ENCODE data around the gene GPBP1L1.

Gene GPBP1L1

DNA sequence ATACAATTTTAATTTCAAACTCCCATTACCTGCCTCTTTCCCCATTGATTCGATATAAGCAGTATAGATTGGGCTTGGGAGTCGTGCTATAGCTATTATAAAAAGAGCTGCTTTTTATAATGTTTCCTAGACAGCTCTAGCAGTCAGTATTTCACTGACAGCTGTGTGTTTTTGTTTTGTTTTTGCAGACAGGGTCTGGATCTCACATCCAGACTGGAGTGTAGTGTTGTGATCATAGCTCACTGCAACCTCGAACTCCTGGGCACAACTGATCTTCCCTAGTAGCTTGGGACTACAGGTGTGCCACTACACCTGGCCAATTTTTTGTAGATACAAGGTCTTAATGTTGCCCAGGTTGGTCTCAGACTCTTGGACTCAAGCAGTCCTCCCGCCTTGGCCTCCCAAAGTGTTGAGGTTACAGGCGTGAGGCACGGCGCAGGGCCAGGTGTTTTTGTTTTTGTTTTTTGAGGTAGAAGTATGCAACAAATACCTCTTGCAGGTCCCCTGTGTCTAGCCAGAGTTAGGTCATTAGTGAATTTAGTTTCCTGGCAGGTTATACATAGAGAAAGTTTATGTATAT is 100.7 kb downstream of the GPBP1L1 start:
- no peak for DNase-seq

DNA sequence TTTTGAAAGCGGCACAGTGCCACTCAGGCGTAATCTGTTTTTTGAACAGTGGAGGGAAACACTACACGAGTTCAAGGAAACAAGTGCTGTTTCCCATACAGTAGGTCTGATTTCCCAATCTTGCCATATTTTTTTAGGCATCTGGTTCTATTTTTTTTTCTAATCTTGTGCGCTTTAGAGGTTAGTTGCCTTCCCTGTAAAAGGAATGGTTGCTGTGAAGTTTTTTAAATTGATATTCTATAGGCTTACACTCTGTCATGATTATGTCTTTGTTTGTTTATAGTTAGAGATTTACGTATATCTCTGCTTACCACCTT is 101.3 kb downstream of the GPBP1L1 start:
- no peak for DNase-seq

DNA sequence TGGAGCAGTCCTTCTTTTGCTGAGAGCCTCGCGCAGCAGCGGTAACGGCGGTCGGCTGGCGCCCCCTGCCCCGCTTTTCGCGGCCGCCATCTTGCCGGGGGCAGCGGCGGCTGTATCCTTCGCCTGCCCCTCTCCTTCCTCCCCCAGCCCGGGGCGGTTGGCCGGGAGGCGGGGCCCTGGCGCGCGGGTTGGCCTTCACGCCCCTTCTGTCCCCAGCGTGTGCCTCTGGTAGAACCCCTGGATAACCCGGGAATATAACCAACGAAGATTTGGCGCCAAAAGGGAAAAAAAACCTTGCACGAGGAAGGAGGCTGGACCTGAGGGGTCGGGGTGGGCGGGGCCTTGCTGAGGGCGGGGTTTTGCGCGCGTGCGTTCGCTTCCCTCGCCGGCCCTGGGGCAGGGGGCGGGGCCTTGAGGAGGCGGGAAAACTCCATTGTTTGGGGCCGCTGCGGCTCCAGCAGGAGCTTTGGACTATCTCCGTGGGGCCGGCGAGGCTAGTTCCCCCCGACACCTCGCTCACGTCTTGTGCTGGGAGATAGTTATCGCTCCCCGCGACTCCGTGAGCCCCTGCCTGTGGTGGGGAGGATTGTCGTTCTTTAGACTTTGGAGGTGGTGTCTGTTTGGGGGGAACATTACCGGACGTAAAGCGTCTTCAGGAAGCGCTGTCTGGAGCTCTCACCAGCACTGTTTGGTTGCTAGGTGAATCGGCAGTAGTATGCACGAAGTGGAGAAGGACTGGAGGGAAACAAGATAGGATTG is 101.8 kb downstream of the GPBP1L1 start:
- peak; percentile 92 to 98 (median 96) for DNase-seq

DNA sequence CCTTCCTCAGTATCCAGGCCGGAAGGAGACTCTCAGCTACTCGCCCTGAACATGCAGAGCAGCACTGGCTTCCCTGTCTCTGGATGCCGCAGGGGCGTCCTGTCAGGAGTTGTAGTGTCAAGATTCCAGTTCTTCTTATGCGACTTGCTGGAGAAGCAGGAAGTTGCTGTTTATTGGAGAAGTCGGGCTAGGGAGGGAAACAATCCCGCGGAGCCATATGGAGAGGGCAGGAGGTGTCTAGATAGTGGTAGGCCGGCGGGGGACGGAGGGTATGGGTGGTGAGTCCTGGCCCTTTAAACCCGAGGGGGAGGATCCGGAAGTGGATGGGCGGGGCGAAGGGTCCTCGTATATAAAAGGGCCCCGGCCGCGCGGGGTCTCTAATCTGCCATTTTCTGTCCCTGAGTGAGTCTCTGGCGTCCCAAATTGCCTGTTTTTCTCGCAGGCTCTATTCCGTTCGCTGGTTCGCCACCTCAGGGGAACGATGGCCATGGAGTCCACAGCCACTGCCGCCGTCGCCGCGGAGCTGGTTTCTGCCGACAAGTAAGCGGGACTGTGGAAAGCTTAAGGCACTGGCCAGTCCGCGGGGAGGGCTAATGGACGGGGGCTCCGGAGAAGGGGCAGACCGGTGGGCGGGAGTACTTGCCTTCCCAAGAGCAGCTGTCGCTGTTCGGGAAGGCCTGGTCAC is 102.5 kb downstream of the GPBP1L1 start, which contains the start of gene NASP:
TSS of gene NASP (plus strand) at position 376 of the 685 bp plus-strand sequence. CDS start at position 482, 106 bp downstream.
- DNase-seq = peak; percentile 84 to 93 (median 88)

DNA sequence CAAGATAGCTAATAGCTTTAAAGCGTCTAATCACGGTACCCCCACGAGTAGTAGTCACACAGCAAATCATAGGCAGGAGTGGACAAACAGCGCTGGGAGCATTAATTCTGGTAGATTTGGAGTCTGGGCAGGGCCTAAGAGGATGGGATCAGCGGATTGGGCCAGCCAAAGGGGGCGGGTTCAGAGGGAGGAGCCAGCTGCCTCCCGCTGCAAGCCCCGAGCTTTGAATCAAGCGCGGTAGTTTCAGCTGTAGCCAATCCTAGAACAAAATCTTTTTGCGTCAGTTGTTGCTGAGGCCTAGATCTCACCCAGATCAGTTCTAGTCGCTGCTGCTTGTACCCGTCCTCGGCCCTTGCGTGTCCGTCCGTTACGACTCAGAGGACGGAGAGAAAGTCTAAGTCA is 103.1 kb downstream of the GPBP1L1 start:
- DNase-seq = peak; percentile 97 to 99 (median 99)

All from suppressor macrophage treated with lipopolysaccharide for 1 hour (primary cell).